ENCODE results near the gene DMGDH.

Gene DMGDH

GRCh38 chr5:79069488-79070349 lies at the start of gene DMGDH, which contains the start of gene BHMT2:
Gene DMGDH (minus strand): TSS chr5:79069674. CDS start chr5:79069620, 54 bp downstream.
Gene BHMT2 (plus strand): TSS chr5:79069767. CDS start chr5:79069783, 16 bp downstream.
- DNase-seq: no peak

GRCh38 chr5:79112703-79113058 lies 43.2 kb upstream of the DMGDH start:
- no peak for DNase-seq

- DNase-seq: no peak
Measured at GRCh38 chr5:79111960-79112702, 42.7 kb upstream of the DMGDH start.

GRCh38 chr5:79111387-79111959 lies 42.0 kb upstream of the DMGDH start, which contains the start of gene BHMT:
Gene BHMT (plus strand): TSS chr5:79111809. CDS start chr5:79111886, 77 bp downstream.
- no peak for DNase-seq

GRCh38 chr5:79109527-79110492 lies 40.3 kb upstream of the DMGDH start:
- DNase-seq: peak; percentile 25

- DNase-seq: no peak
Measured at GRCh38 chr5:79108792-79109191, 39.3 kb upstream of the DMGDH start.

- DNase-seq: no peak
Measured at GRCh38 chr5:79108086-79108485, 38.6 kb upstream of the DMGDH start.

- DNase-seq: no peak
Measured at GRCh38 chr5:79107020-79107796, 37.7 kb upstream of the DMGDH start.

GRCh38 chr5:79105868-79106267 lies 36.4 kb upstream of the DMGDH start:
- no peak for DNase-seq

- DNase-seq: no peak
Measured at GRCh38 chr5:79093762-79094161, 24.3 kb upstream of the DMGDH start.

- no peak for DNase-seq
Measured at GRCh38 chr5:79091064-79091463, 21.6 kb upstream of the DMGDH start.

- no peak for DNase-seq
Measured at GRCh38 chr5:79088507-79088906, 19.0 kb upstream of the DMGDH start.

- DNase-seq: no peak
Measured at GRCh38 chr5:79086116-79086515, 16.6 kb upstream of the DMGDH start.

- DNase-seq: no peak
Measured at GRCh38 chr5:79081779-79082178, 12.3 kb upstream of the DMGDH start.

- DNase-seq: no peak
Measured at GRCh38 chr5:79080804-79081203, 11.3 kb upstream of the DMGDH start.

GRCh38 chr5:79077680-79078365 lies 8.3 kb upstream of the DMGDH start:
- no peak for DNase-seq

- DNase-seq: no peak
Measured at GRCh38 chr5:79076819-79077218, 7.3 kb upstream of the DMGDH start.

GRCh38 chr5:79075646-79076426 lies 6.4 kb upstream of the DMGDH start:
- no peak for DNase-seq

- no peak for DNase-seq
Measured at GRCh38 chr5:79074641-79075040, 5.2 kb upstream of the DMGDH start.

GRCh38 chr5:79070350-79070667 lies 835 bp upstream of the DMGDH start:
- DNase-seq: no peak

Measured in activated naive CD4-positive, alpha-beta T cell treated with Interleukin-2 at 50 U/mL for 16 hours (primary cell).